Fibroblast of skin of scalp (primary cell): ENCODE results near the gene FAM83D.
"Not testable (repeated sequence)": the region's sequence is repeated elsewhere in the genome, so short reads cannot be mapped to it uniquely, and the experiment has no call there.

Source experiments
- DNase-seq: peaks from one replicate; pipeline ENCODE4 v3.0.0-alpha.2; 2013

The FAM83D gene

GRCh38 chr20:38935285-38935684 is 9.1 kb downstream of the FAM83D start:
- DNase-seq: peak; percentile 7

DNA sequence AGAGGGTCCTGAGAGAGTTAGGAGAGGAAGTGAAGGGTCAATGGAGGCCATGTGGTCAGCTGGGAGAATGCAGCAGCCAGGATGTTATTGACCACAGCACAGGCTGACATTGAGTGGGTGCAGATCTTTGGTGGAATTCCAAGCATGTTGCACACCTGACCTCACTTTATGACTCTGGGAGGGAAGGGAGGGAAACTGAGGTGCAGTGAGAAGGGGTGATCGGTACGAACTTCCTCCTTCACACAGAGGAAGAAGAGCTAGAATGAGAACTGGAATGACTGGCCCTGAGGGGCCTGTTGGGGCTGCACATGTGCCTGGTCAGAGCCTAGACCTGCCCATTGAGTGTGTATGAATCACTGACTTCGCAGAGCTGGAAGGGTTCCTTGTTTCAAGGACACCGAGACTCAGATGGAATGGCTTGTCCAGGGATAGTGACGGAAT is 9.8 kb downstream of the FAM83D start:
- DNase-seq: no peak

GRCh38 chr20:38937000-38937399 is 10.8 kb downstream of the FAM83D start:
- no peak for DNase-seq

GRCh38 chr20:38937978-38938473 is 11.8 kb downstream of the FAM83D start:
- DNase-seq: no peak

GRCh38 chr20:38939686-38940085 is 13.5 kb downstream of the FAM83D start:
- no peak for DNase-seq

DNA sequence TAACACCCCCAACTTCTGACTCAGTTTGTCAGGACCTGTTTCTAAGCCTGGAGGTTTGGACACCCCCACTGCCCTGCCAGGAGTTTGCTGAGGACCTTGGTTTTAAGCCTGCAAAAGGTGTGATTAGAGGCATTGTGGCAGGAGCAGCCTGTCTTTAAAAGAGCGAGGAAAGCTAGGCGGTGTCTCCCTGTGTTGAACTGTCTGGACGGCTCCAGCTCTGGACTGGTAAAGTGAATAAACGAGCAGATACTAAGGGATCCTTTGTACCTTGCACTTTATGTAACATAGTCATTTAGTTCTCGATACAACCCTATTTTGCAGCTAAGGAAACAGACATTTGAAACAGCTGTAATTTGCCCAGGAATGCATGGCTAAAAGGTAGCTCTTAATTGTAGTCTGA is 14.4 kb downstream of the FAM83D start:
- no peak for DNase-seq

DNA sequence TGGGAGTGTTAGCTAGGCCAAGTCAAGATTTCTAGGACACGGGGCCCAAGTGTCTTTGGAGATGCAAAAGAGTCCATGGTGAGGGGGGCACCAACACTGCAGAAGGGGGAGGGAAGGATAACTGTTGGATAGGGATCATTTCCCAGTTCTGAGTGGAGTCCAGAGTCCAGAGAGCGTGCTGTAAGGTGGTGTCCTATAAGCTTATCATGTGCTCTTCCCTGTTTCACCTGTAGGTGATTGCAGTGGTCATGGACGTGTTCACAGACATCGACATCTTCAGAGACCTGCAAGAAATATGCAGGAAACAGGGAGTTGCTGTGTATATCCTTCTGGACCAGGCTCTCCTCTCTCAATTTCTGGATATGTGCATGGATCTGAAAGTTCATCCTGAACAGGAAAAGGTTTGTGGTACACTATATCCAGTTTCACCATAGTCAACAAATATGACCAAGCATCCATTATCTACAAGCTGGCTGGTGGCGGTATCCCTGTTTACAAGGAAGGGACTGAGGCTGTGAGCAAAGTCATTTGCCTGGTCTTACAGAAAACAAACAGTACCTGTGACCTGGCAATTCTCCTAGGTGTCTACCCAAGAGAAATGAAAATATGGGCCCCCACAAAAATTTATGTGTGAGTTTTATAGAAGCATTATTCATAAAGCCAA is 15.6 kb downstream of the FAM83D start:
- no peak for DNase-seq

- DNase-seq: no peak
Observed at GRCh38 chr20:38945012-38945411, 18.8 kb downstream of the FAM83D start.

DNA sequence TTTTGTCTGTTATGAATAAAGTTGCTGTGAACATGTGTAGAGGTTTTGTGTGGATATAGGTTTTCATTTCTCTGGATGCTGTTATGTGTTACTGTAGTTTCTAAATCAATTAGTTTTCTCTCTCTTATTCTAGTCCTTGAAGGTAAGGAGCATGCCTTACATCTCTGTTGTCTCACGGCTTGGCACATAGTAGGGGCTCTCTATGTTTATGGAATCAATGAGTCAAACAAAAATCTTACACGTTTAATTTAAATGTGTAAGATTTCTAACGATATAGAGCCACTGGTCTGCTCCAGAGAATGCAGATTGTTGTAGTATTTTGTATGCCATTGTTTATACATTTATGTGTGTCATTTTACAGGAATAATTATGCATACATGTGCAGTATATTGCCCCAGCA is 20.6 kb downstream of the FAM83D start:
- DNase-seq: no peak

DNA sequence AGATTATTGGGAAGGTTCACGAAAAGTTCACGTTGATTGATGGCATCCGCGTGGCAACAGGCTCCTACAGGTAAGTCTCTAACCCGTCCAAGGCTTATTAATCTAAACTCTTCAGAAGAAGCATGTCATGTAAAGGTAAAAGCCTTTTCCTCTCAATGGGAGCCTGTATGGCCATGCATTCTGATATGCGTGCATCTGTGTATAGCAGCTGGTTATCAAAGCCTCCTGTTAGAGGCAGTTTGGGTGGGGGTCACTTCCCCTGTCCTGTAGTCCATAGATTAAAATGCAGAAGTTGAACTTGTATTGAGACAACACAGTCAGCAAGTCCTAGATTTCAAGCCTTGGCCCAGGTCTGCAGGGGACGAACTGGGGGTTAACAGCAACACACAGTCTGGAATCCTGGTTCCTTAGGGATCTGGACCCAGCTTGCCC is 21.7 kb downstream of the FAM83D start:
- DNase-seq: no peak

GRCh38 chr20:38950254-38950653 is 24.0 kb downstream of the FAM83D start:
- DNase-seq: no peak

DNA sequence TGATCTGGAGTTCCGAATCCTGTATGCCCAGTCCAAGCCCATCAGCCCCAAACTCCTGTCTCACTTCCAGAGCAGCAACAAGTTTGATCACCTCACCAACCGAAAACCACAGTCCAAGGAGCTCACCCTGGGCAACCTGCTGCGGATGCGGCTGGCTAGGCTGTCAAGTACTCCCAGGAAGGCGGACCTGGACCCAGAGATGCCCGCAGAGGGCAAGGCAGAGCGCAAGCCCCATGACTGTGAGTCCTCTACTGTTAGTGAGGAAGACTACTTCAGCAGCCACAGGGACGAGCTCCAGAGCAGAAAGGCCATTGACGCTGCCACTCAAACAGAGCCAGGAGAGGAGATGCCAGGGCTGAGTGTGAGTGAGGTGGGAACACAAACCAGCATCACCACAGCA is 25.4 kb downstream of the FAM83D start:
- no peak for DNase-seq

GRCh38 chr20:38952153-38952552 is 25.9 kb downstream of the FAM83D start:
- no peak for DNase-seq

DNA sequence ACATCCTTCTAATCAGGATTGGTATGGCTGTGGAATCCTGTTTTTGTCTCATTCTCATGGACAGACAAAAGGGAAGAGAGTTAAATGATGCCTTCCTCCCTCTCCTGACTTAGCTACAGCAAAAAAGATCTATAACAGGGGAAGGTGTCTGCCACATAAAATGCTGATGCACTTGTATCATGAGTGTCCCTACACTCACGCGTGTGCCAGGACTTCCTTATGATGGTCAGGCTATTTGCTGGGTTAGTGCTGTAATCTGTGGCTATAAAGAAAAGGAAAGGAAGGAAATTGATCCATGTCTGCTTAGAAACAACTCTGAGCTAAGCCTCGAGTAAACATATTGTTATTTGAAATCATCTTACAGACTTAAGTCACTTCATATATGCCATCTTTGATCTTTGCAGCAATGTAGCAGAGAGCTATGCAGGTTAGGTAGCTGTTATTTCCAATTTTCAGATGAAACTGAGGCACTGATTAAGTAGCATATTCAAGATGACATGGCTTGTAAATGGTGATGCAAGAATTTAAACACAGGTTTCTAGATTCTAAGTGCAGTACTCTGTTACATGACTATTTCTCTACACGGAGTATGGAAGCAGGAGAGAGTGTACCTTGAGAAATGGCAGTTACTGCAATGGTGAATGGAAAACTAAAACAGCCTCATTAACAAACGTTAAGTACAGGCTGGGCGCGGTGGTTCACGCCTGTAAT is 27.6 kb downstream of the FAM83D start:
- no peak for DNase-seq

DNA sequence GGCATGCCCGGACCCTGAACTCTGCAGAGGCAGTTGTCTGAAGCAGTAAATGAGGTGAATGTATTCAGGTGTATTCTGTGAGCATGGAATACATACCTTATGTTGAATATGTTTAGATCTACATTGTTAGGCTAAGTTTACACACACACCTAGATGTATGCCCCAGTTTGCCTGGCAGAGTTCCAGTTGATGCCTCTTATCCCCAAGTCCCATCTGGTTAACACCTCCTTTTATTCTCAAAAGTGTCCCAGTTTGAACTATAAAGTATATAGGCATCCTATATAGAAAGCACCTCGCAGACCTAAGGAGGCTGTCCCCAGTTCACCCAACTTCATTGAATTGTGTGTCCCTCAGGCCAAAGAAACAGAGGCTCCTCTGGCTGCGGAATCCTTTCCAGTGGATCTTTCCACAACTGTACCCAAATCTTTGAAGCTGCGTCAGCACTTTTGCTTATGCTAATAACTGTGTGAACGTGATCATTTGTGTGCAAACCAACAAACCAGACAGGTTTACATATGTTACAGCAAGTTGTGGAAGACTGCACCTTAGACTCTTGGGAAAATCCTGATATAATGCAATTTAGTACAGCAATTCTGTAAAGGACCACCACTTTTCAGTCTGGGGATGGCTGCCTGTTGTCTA is 31.1 kb downstream of the FAM83D start:
- no peak for DNase-seq

DNA sequence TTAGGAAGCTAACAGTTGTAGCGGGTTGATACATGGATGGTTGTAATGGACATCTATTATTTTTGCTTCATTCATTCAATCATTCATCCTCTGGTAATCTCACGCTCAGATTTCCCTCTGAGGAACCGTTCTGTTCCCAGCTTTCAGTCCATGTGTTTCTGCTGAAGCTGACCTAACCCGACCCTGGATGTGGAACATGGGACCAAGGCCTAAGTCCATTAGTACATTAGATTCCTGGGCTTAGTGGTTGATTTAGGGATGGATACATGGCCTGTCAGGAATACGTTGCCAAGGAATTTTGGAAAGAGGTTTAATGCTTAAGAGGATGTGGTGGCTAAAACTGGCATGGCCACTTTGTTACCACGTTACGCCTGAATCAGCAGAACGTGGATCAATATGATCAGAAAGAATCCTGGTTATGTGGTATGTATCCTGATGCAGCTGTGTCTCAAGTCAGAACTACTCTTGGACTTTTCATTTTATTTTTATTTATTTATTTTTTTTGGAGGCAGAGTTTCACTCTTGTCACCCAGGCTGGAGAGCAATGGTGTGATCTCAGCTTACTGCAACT is 31.8 kb downstream of the FAM83D start:
- no peak for DNase-seq

- DNase-seq: not testable (repeated sequence)
Observed at GRCh38 chr20:38960187-38960687, 34.0 kb downstream of the FAM83D start.

DNA sequence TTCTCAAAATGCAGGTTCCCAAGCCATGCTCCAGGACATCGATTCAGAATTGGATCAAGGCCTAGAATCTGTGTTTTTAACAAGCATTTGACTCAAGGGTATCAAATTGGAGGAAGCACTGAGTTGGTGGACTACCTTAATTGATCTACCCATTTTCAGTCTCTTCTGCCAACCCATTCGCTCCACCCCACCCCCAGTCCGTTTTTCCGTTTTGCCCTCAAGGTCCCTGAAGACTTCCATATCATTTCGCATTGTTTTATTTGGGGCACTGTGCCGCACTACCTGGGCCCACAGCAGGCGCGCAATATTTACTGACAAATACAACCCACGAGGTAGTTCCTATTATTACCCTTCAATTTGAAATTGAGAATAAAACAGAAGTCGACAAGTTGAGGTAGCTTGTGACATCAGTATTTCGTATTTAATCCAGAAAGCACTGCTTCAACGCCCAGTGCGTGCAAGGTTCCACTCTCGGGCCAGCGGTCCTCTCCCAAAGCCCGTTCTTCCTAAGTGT is 35.4 kb downstream of the FAM83D start:
- no peak for DNase-seq

GRCh38 chr20:38962044-38962927 is 36.1 kb downstream of the FAM83D start, which contains the start of gene DHX35:
Gene DHX35, plus strand, starts transcription at chr20:38962344. Its CDS starts 24 bp downstream, at chr20:38962368.
- peak; percentile 97 for DNase-seq

- no peak for DNase-seq
Observed at GRCh38 chr20:38962928-38963401, 36.7 kb downstream of the FAM83D start.

DNA sequence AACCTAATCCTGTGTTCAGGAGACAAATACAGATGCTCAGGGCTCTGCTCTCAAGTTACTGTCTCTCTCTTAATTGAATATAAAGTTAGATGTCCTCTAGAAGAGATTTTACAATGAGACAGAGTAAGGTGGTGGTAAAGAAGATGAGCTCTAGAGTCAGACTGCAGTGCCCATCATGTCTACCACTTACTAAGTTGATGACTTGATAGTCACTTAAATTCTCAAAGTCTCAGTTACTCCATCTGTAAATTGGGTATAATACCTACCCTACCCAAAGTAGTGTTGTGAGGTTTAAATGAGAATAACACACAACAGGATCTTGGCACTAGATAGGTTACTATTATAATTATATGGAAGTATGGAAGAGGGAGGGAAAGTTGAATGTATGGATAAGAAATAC is 37.5 kb downstream of the FAM83D start:
- DNase-seq: no peak
